ENCODE data around the gene TSKU.
"Not testable (repeated sequence)": the region's sequence is repeated elsewhere in the genome, so short reads cannot be mapped to it uniquely, and the experiment has no call there.

TSKU gene

GRCh38 chr11:76827005-76827404 is 43.8 kb downstream of the TSKU start:
- DNase-seq, result not testable (repeated sequence)

- no peak for DNase-seq
These were observed 47.6 kb downstream of the TSKU start for GRCh38 chr11:76830639-76831327.

DNA sequence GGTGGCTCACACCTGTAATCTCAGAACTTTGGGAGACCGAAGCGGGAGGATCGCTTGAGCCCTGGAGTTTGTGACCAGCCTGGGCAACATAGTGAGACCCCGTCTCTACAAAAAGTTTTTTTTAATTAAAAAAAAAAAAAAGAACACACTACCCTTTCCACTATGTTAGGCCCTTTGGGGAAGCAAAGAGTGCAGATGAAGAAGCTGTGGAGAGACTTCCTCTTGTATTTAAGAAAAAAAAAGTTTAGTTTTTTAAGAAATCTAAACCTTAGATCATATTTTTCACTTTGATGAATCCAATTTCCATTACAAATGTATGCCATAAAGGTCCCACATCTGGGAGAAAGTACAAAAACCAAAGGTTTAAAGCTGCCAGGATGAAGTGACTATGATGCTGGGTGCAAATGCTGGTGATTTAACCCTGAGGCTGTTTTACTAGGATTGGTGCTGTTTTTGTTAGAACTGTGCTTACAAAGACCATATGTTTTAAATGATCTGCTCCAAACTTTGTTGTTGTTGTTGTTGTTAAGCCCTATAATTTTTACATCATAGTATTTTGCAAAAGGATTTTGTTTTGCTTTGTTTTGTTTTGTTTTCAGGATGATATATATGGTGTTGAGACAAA is 48.6 kb downstream of the TSKU start:
- DNase-seq, result no peak

DNA sequence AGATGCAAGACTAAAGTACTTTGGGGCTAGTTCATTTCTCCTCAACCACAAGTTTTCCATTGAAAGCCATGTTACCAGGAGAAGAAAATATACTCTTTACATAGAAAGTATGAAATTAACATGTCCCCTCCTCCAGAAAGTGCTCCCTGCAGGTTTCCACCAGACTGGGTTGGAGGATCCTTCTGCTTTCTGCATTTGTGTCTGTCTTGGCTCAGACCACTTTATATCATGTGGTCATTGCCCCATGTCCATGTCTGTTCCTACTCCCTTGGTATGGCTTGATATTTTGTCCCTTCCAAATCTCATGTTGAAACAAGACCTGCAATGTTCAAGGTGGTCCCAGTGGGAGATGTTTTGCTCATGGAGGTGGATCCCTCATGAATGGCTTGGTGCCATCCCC is 49.2 kb downstream of the TSKU start:
- DNase-seq, result no peak

DNA sequence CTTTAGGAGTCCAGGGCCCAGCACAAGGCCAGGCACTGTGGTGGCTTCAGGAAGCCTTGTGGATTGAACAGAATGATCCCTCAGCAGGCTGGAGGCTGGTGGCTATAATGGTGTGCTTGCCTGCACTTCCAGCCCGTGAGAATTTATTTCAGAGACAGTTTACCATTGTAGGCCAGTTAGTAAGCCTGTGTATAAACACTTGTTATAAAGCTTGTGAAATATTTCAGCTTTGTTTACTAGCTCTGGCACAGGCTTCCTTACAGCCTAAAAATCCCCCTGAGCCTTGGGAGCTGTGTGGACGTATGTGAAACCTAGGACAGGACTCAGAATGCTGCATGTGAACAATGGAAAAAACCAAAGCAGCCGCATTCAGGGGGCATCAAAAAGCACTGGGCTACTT is 51.0 kb downstream of the TSKU start:
- no peak for DNase-seq

DNA sequence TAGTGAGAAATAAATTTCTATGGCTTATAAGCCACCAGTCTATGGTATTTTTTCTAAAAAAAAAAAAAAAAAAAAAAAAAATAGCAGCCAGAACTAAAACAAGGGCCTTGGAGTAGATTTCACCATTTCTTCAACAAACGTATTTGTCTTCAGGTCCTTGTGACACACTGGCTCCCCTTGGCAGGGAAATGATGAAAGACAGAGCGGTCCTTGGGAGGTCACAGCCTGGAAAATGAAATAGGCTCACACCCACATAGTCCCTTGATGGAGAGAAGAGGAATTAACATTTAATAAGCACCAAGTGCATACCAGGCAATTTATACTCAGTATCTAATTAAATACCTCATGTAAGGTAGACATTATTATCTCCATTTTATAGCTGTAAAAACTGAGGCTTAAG is 51.9 kb downstream of the TSKU start:
- no peak for DNase-seq

- DNase-seq, result no peak
These were observed 52.9 kb downstream of the TSKU start for GRCh38 chr11:76835928-76836612.

GRCh38 chr11:76836613-76837291 is 53.6 kb downstream of the TSKU start:
- DNase-seq, result no peak

DNA sequence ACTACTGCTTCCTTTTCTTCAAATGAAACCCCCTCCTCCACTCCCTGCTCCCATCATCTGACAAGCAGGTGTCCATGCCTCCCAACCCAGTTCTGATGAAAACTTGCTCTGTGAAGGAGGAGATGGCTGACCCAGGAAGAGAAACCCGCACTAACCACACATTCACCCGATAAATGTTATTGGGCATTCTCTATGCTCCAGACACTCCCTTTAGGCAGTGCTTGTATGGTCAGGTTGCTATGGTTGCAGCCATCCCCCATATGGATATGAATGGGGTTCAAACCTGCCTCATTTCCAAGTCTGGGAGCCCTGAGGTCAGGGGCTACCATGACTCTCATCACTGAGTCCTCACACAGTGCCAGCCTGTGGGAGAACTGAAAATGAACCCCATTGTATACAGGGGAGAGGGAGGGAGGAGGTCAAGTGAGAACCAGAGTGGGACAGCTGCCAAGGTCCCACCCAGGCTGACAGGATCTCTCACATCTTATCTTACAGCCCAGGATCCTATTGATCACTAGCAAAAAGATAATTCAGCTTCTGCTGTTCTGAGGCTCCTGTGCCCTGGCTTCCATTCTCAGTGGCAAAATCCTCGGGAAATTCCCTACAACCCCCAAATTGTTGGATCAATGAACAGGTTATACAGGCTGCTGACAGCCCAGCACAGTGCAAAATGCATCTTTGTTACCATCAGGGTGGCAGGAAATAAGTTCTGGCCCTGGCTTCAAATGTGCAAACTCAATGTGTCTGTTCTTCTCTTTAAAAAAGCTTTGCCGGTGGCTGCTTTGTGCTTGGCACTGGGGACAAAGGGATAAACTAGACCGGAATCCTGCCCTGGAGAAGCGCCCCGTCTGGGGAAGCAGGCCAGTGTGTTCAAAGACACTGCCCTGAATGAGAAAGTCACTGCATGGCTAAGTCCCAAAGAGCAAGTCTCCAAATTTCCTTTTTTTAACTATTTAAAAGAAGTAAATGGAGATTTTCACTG is 54.8 kb downstream of the TSKU start:
- no peak for DNase-seq

- DNase-seq, result no peak
These were observed 55.5 kb downstream of the TSKU start for GRCh38 chr11:76838678-76839068.

DNA sequence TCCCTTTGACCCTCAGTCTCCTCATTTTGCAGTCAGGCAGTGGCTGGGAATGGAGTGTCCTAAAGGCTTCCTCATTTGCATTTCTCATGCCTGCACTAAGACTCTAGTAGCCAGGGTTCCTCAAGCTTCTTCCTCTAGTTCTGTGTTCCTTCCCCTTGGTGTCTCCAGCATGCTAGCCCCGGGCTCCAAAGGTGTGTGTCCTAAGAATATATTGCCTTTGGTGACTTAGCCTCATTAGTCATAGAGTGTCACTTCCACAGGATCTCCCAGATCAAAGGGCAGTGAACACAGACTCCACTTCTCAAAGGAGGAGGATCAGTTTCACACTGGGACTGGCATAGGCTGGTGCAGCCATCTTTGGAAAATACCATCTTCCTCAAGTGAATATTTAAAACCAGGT is 56.2 kb downstream of the TSKU start:
- DNase-seq, result no peak

- no peak for DNase-seq
These were observed 58.8 kb downstream of the TSKU start for GRCh38 chr11:76841923-76842452.

GRCh38 chr11:76843907-76844306 is 60.8 kb downstream of the TSKU start:
- DNase-seq, result no peak

GRCh38 chr11:76844511-76844910 is 61.4 kb downstream of the TSKU start:
- DNase-seq, result no peak

- no peak for DNase-seq
These were observed 61.9 kb downstream of the TSKU start for GRCh38 chr11:76845069-76845468.

GRCh38 chr11:76846441-76846840 is 63.3 kb downstream of the TSKU start:
- DNase-seq, result no peak
